Limb (tissue), 2 donors: ENCODE measurements around the gene MAP4K4.

Experiments used
- DNase-seq, 2 donors: peaks; one replicate each; pipeline ENCODE4 v3.0.0-alpha.2; 2016; ENCODE audit errors: extremely low spot score in 2 of 2

The MAP4K4 gene

GRCh38 chr2:101788995-101789970 lies 91.8 kb downstream of the MAP4K4 start:
- DNase-seq, result no peak

- DNase-seq, result no peak
Measured at GRCh38 chr2:101790416-101790815, 92.9 kb downstream of the MAP4K4 start.

DNA sequence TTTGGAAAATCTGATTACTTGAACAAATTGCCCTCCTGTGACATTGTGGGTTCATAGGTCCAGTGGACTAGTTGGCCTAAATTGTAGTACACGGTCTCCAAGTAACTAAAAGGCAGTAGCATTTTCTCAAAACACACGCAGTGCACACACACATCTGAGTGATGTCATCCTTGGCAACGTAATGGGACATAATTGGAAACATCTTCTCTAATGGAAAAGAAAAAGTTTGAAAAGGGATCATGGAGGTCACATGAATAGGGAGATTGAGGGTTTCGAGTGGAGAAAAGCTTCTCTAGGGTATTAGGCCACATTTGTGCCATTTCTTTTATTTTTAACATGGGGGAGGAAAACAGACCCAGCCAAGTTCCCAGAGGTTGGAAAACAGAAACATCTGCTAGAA lies 93.3 kb downstream of the MAP4K4 start:
- peak in 1 of 2 donors; percentile 86 for DNase-seq

DNA sequence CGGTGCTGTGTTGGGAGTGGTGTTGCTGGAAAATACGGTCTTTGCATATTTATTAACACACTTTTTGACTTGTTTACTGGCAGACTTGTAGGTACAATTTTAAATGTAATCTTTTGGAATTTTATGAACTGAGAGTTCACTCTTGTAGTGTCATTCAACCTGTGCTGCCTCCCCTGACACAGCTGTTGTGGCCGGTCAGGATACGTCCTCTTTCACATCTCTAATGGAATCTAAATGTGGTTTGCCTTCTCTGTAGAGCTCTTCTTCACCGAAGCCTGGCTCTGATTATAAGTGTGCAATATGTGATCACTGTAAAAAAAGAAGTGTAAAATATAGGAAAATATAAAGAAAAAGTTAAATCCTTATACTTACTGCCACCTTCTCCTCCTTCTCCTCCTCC lies 94.7 kb downstream of the MAP4K4 start:
- DNase-seq, result no peak

DNA sequence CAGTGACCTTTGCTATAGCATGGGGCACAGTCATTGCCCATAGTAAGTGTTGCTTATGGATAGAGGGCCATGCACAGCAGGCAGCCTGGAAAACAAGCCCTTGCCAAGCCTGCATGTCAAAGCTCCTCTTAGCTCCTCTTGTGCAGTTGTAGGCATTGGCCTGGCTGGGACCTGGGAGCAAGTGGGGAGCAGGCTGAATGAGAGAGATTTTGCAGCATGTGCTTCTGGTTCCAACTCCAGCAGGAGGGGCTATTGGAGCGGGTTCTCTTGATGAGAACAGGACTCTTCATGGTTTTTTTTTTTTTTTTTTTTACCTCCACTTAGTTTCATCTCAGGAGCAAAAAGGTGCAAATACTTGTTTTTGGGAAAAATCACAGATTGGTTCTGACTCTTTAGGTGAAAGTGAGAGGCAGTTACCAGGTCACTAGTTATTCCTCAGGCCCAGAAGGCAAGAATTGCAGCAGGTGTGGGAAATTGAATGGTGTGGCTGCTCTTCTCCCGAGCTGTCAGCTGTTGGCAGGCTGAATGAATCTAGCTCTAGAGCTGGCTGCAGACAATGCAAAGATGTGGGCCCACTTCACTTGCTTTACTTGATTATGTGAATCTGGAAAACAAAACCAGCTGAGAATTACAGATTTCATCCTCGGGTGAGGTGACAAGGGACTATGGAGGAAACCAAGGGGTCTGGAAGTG lies 95.9 kb downstream of the MAP4K4 start:
- no peak for DNase-seq

DNA sequence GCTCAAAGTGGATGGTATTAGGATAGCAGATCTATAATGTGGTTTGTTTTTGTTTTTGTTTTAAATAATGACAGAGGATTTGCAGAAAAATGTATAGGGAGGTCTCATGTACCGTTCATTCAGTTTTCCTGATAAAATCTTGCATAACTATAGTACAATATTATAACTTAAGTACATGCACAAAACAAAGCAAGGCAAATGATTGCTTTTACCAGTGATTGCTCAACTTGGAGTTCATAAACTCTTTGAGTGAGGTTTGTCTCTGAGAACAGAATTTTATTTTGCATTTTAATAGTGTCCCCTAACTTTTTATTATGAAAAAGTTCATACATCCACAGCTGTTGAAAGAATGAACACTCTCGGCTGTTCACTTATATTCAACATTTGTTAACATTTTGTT lies 96.6 kb downstream of the MAP4K4 start:
- DNase-seq, result no peak

DNA sequence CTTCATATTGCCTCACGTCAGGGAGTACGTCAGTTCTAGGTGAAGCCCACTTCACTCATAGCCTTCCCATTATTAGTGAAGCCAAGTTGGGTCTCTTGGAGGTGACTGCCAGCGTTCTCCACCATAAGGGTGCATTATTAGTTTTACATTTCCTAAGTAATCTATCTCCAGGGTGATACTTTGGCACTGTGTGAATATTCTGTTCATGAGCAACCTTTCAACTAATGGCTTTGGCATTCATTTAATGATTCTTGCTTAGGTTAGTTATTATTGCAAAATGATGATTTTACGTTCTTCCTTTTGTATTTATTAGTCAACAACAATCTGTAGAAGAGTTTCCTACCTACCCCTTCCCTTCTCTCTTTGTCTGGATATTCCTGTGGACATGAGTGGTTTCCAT lies 97.5 kb downstream of the MAP4K4 start:
- DNase-seq, result no peak

- DNase-seq, result no peak
Measured at GRCh38 chr2:101796825-101797600, 99.5 kb downstream of the MAP4K4 start.

GRCh38 chr2:101801496-101801895 lies 104.0 kb downstream of the MAP4K4 start:
- DNase-seq, result no peak

- DNase-seq, result no peak
Measured at GRCh38 chr2:101802329-101802728, 104.8 kb downstream of the MAP4K4 start.

DNA sequence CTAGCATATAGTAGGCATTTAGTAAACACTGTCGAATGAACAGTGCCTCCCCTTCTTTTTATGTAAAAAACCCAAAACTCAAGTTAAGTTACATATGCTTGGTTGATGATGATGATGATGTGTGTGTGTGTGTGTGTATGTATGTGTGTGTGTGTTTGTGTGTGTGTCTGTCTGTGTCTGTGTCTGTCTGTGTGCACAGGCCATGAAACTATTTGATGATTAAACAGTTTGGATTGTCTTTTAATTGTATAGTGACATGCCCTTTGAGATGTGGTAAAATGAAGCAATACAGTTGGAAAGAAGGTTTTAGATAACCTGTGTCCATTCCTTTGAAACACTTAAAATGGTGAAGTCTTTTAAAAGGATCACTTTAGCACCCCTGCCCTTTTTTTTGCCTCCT lies 105.6 kb downstream of the MAP4K4 start:
- DNase-seq, result no peak

GRCh38 chr2:101803945-101804696 lies 106.6 kb downstream of the MAP4K4 start:
- DNase-seq, result no peak

GRCh38 chr2:101805152-101806088 lies 107.9 kb downstream of the MAP4K4 start:
- no peak for DNase-seq

- DNase-seq, result no peak
Measured at GRCh38 chr2:101806123-101806522, 108.6 kb downstream of the MAP4K4 start.

- DNase-seq, result no peak
Measured at GRCh38 chr2:101806701-101807100, 109.2 kb downstream of the MAP4K4 start.

GRCh38 chr2:101807242-101807641 lies 109.7 kb downstream of the MAP4K4 start:
- DNase-seq, result no peak

GRCh38 chr2:101808006-101808562 lies 110.6 kb downstream of the MAP4K4 start:
- DNase-seq, result no peak

DNA sequence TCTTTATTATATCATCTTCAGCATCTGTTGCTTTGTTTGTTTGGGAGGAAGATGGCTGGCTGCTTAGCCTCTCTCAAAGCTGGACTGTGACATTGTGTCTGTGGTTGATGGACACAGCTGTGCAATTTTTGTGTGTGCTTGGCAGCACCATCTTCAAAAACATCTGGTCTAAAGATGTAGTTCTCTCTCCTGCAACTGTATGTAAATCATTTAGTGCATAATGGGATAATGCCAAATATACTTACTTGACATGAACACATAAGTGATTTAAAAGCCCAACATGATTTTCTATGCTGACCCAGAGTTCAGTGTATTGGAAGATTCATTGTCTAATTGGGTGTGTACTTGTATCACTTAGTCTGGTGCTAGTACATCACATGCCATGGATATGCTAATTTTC lies 112.2 kb downstream of the MAP4K4 start:
- DNase-seq, result no peak

DNA sequence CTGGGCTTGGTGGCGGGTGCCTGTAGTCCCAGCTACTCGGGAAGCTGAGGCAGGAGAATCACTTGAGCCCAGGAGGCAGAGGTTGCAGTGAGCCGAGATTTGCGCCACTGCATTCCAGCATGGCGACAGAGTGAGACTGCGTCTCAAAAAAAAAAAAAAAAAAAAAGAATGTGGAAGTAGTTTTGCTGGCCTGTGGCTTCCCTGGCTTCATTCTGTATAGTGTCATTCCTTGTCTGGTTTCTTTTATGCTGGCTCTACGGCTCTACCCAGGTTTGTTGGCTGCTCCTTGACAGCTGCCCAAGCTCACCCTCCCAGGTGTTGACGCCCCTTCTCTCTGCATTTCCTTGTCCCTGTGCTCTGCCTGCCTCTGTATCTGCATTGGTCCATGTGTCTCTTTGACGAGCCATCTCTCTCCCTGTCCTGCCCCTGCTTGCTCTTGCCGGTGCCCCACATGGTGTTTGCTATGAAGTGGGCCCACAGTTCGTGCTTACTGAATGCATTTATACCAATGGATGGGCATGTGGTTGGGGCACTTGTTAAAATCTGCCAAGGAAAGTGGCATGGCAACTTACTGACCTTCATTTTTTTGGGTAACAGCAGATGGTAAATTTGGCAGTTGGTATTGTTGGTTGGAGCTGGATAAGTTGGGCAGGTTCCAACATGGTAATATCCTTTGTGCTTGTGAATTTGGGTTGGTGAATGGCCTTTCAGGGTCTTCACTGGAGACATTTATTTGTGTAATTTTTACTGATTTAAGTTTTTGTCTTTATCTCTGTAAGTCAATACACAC lies 113.9 kb downstream of the MAP4K4 start:
- DNase-seq, result no peak
